Stimulated activated CD8-positive, alpha-beta memory T cell treated with anti-CD3 and anti-CD28 coated beads, Interleukin-7, amount 100 ng/mL, for 1 hour (primary cell): ENCODE measurements around the gene IFT27.
"Not testable (repeated sequence)": the region's sequence is repeated elsewhere in the genome, so short reads cannot be mapped to it uniquely, and the experiment has no call there.

Source experiments
- DNase-seq, 2 donors: peaks; one replicate each; pipeline ENCODE4 v3.0.0-alpha.2; 2020; ENCODE audit warnings: low read depth in 2 of 2

Gene IFT27

GRCh38 chr22:36765131-36765942, 10.6 kb downstream of the IFT27 start:
- no peak for DNase-seq

- no peak for DNase-seq
Observed at GRCh38 chr22:36764641-36765040, 11.3 kb downstream of the IFT27 start.

GRCh38 chr22:36764060-36764459, 11.9 kb downstream of the IFT27 start:
- DNase-seq: no peak

- DNase-seq: no peak
Observed at GRCh38 chr22:36763576-36763975, 12.3 kb downstream of the IFT27 start.

- DNase-seq: no peak
Observed at GRCh38 chr22:36762687-36763260, 13.1 kb downstream of the IFT27 start.

- DNase-seq: no peak
Observed at GRCh38 chr22:36761553-36762240, 14.2 kb downstream of the IFT27 start.

GRCh38 chr22:36760786-36761185, 15.1 kb downstream of the IFT27 start:
- no peak for DNase-seq

- no peak for DNase-seq
Observed at GRCh38 chr22:36759481-36760159, 16.3 kb downstream of the IFT27 start.

- no peak for DNase-seq
Observed at GRCh38 chr22:36758792-36759271, 17.1 kb downstream of the IFT27 start.

GRCh38 chr22:36757668-36758211, 18.2 kb downstream of the IFT27 start:
- peak; percentile 38 to 59 for DNase-seq

- no peak for DNase-seq
Observed at GRCh38 chr22:36756746-36757655, 18.9 kb downstream of the IFT27 start.

- DNase-seq: no peak
Observed at GRCh38 chr22:36756031-36756430, 19.9 kb downstream of the IFT27 start.

GRCh38 chr22:36755316-36755715, 20.6 kb downstream of the IFT27 start:
- DNase-seq: no peak

- DNase-seq: not testable (repeated sequence)
Observed at GRCh38 chr22:36754881-36755280, 21.0 kb downstream of the IFT27 start.

- DNase-seq: no peak
Observed at GRCh38 chr22:36753916-36754315, 22.0 kb downstream of the IFT27 start.

GRCh38 chr22:36753120-36753802, 22.7 kb downstream of the IFT27 start:
- no peak for DNase-seq

- DNase-seq: no peak
Observed at GRCh38 chr22:36746375-36746970, 29.4 kb downstream of the IFT27 start.

- no peak for DNase-seq
Observed at GRCh38 chr22:36745301-36745995, 30.5 kb downstream of the IFT27 start.

- DNase-seq: no peak
Observed at GRCh38 chr22:36744791-36745190, 31.1 kb downstream of the IFT27 start.
